K562 (cell line): Measurements from ENCODE around the gene PGR. TPM values are rescaled to one million over a fixed set of nuclear protein-coding genes. Genes with fewer than 3 reads are reported as not detected.

Source experiments
- ATAC-seq: fragments of 200-7000 bp; cut with Tn5 transposase; 3 replicates; pipeline ENCODE4 v1.9.1; 2020; ENCODE audit warnings: moderate library complexity
- BruUV-seq: library from RNA; stranded (reverse); fragments of 400-500 nt; replicated peaks from 2 replicates; lab custom pipeline; 2021; lab: Mats Ljungman, UMichigan
- CTCF ChIA-PET: fragments of 300-600 bp; formaldehyde crosslinking; extraction: SDS; loops from one replicate; lab custom pipeline; 2021; ENCODE audit warnings: low intra/inter-chr PET ratio; lab: Yijun Ruan, JAX
- POLR2A ChIA-PET: fragments of 300-600, 350-650 bp; sonication (Branson Sonifier 250); formaldehyde crosslinking; extraction: SDS; loops from one replicate; lab custom pipeline; 2021; ENCODE audit warnings: antibody characterized with exemption, inconsistent platforms; lab: Yijun Ruan, JAX
- DNase-seq, 4 experiments: peaks; one replicate each; pipeline versions ENCODE4 v3.0.0 to v3.0.0-alpha.2; 2011 to 2018; ENCODE audit warnings: low spot score in 3 of 4, mixed read lengths in 3 of 4; ENCODE audit errors: extremely low read depth in 1 of 4
- FAIRE-seq: peaks from 2 replicates; lab custom pipeline; 2011; peaks lifted over from hg19 to GRCh38; lab: Jason Lieb, UNC
- H2AFZ ChIP-seq: 2 replicates; pipeline ENCODE4 v1.6.0; 2011; ENCODE audit warnings: low read depth, low read length, control low read depth, inconsistent platforms
- H3K27ac ChIP-seq: fragments of 200-600 bp; 3 replicates; pipeline ENCODE4 v1.8.0; 2011; ENCODE audit warnings: low read depth, mild to moderate bottlenecking, control low read depth, inconsistent platforms, low read length, moderate library complexity, mixed read lengths; ENCODE audit errors: extremely low read depth
- H3K27me3 ChIP-seq, 2 experiments: fragments of 300-600 bp in 1 of 2; 2 replicates in 1 of 2; 3 replicates in 1 of 2; pipeline versions ENCODE4 v1.6.0 to v1.8.0; 2011; ENCODE audit warnings: inconsistent platforms in 2 of 2, low read length in 2 of 2, mild to moderate bottlenecking in 1 of 2, mixed read lengths in 1 of 2, moderate library complexity in 1 of 2; ENCODE audit not compliant: control insufficient read depth in 2 of 2, insufficient read depth in 2 of 2
- H3K36me3 ChIP-seq: fragments of 300-600 bp; 3 replicates; pipeline ENCODE4 v1.8.0; 2011; ENCODE audit warnings: mild to moderate bottlenecking, low read length, inconsistent platforms; ENCODE audit not compliant: control insufficient read depth, insufficient read depth
- H3K4me1 ChIP-seq, 2 experiments: fragments of 200-600 bp in 1 of 2; replicated peaks in 1 of 2; 2 replicates in 1 of 2; 3 replicates in 1 of 2; pipeline versions ENCODE4 v1.5.1 to v1.8.0; 2011; ENCODE audit warnings: inconsistent platforms in 2 of 2, low read length in 2 of 2, mild to moderate bottlenecking in 1 of 2, mixed read lengths in 1 of 2, moderate library complexity in 1 of 2; ENCODE audit not compliant: control insufficient read depth in 2 of 2, insufficient read depth in 2 of 2
- H3K4me2 ChIP-seq: 2 replicates; pipeline ENCODE4 v1.6.1; 2011; ENCODE audit warnings: low read length, control low read depth, inconsistent platforms, mixed read lengths; ENCODE audit not compliant: insufficient read depth
- H3K4me3 ChIP-seq: fragments of 200-600 bp; sonication (generic), shearing (Covaris generic); 2 replicates; pipeline ENCODE4 v1.5.1; 2016; ENCODE audit warnings: control low read depth, inconsistent platforms
- H3K79me2 ChIP-seq: fragments of 200-600 bp; 3 replicates; pipeline ENCODE4 v1.8.0; 2011; ENCODE audit warnings: low read length, inconsistent platforms; ENCODE audit not compliant: control insufficient read depth, insufficient read depth
- H3K9ac ChIP-seq, 2 experiments: 2 replicates each; pipeline versions ENCODE4 v1.6.0 to v1.6.1; 2011; ENCODE audit warnings: low read depth in 2 of 2, low read length in 2 of 2, control low read depth in 1 of 2, inconsistent platforms in 1 of 2, mild to moderate bottlenecking in 1 of 2, mixed read lengths in 1 of 2; ENCODE audit not compliant: insufficient read depth in 1 of 2
- H3K9me1 ChIP-seq: one replicate; pipeline ENCODE4 v1.6.0; 2011; ENCODE audit warnings: inconsistent platforms, mild to moderate bottlenecking, low read length, moderate library complexity; ENCODE audit not compliant: control insufficient read depth, insufficient read depth
- H3K9me3 ChIP-seq: replicated peaks from 2 replicates; pipeline ENCODE4 v1.5.1; 2011; ENCODE audit warnings: low read depth, low read length, inconsistent platforms; ENCODE audit not compliant: control insufficient read depth, insufficient read depth
- H4K20me1 ChIP-seq: replicated peaks from 2 replicates; pipeline ENCODE4 v1.6.1; 2011; ENCODE audit warnings: low read length, inconsistent platforms, mixed read lengths; ENCODE audit not compliant: control insufficient read depth, insufficient read depth
- CTCFL ChIP-seq: IDR thresholded peaks from 2 replicates; pipeline ENCODE4 v1.6.1; 2011; ENCODE audit warnings: borderline replicate concordance, low read depth, mild to moderate bottlenecking, moderate library complexity, low read length; ENCODE audit not compliant: insufficient read depth, poor library complexity, severe bottlenecking
- KLF6 ChIP-seq: fragments of 250-450 bp; sonication (Bioruptor Pico); IDR thresholded peaks from 2 replicates; pipeline ENCODE4 v1.4.0; 2020; ENCODE audit warnings: mild to moderate bottlenecking, moderate library complexity, borderline replicate concordance
- MCM2 ChIP-seq: fragments of 450-650 bp; IDR thresholded peaks from 2 replicates; pipeline ENCODE4 v1.6.1; 2017; ENCODE audit warnings: low read depth, mild to moderate bottlenecking
- RNF219 ChIP-seq: fragments of 250-450 bp; sonication (Bioruptor Pico); IDR thresholded peaks from 2 replicates; pipeline ENCODE4 v1.5.0; 2022; ENCODE audit warnings: mild to moderate bottlenecking
- TCF7 ChIP-seq: sonication (generic); IDR thresholded peaks from 2 replicates; pipeline ENCODE4 v1.6.1; 2016; ENCODE audit warnings: antibody characterized with exemption, borderline replicate concordance
- TEAD1 ChIP-seq, 2 experiments: fragments of 450-650 bp in 1 of 2; sonication (generic) in 1 of 2; formaldehyde crosslinking; IDR thresholded peaks; 2 replicates each; pipeline versions ENCODE4 v1.4.0 to v1.8.0; 2020 to 2022; ENCODE audit warnings: mild to moderate bottlenecking in 2 of 2, missing genetic modification reagents in 1 of 2
- ZKSCAN8 ChIP-seq: fragments of 200-800 bp; sonication (Bioruptor generic); IDR thresholded peaks from 2 replicates; pipeline ENCODE4 v1.6.1; 2016; ENCODE audit warnings: missing genetic modification characterization, missing compliant biosample characterization
- ZMIZ1 ChIP-seq, 2 experiments: fragments of 150-350 bp in 1 of 2; IDR thresholded peaks; 2 replicates each; pipeline ENCODE4 v1.6.1; 2012 to 2016; ENCODE audit warnings: low read depth in 2 of 2, low read length in 2 of 2, mild to moderate bottlenecking in 1 of 2, moderate library complexity in 1 of 2
- WGBS: fragments of 100-300 bp; shearing (Covaris generic); methylation state at CpG from one replicate; pipeline ENCODE4 v1.1.6; 2016; ENCODE audit warnings: low coverage, mixed read lengths; ENCODE audit not compliant: insufficient coverage; ENCODE audit errors: missing lambda C conversion rate; 5-methylcytosine and 5-hydroxymethylcytosine counted together
- in situ Hi-C: fragments of 300-500 bp; cut with MboI; formaldehyde crosslinking; loops from 4 replicates; pipeline ENCODE4 v1.15.0; 2018; ENCODE audit warnings: inconsistent platforms, mixed read lengths
- intact Hi-C: fragments of 100-400 bp; cut with micrococcal nuclease; formaldehyde crosslinking; loops from 2 replicates; pipeline ENCODE4 v1.14.2; 2022
- polyA plus RNA-seq, 8 experiments: library from polyadenylated mRNA; depleted of rRNA in 4 of 8; stranded (reverse) in 5 of 8; unstranded in 3 of 8; fragments of >200 nt; fragmentation: Nextera tagmentation in 2 of 8; fragmentation: Illumina TruSeq in 1 of 8; extraction: Ambion mirVana in 2 of 8; extraction: Trizol in 1 of 8; gene quantifications; 2 replicates each; pipeline versions ENCODE4 v1.2.1 to v1.2.3, GENCODE V29; 2011 to 2014; ENCODE audit warnings: inconsistent platforms in 1 of 8, missing spikeins in 1 of 8
- total RNA-seq, 7 experiments: library from RNA; depleted of rRNA in 6 of 7; stranded (reverse); fragments of >200 nt in 6 of 7; fragmentation: Illumina TruSeq in 2 of 7; extraction: Trizol in 2 of 7; gene quantifications; 2 replicates each; pipeline versions ENCODE4 v1.2.1 to v1.2.3, GENCODE V29; 2011 to 2021; ENCODE audit warnings: low replicate concordance in 1 of 7

PGR gene
- total and polyA plus RNA-seq, 9 of the 15 experiments (the other 6 are each of a cell fraction or from before 2014, with no cell fraction given) = 0.43 to 2.4 (median 1.3) TPM

- Histone ChIP-seq H3K4me3 (no peak overlapping the region), H3K4me2 (no peak overlapping the region), H3K27ac (no peak overlapping the region), H3K9ac (no peak overlapping the region), H3K9me3 (0 out of 2 replicates have a peak, but pooled peaks cover 2% of the 10 kb centered on the region), H3K27me3 (no peaks in the 10 kb centered on the region), H3K36me3 (no peaks in the 10 kb centered on the region), H3K4me1 (no peaks in the 10 kb centered on the region), H3K79me2 (no peaks in the 10 kb centered on the region), H2AFZ (no peak overlapping the region), H3K9me1 (no peaks in the 10 kb centered on the region), H4K20me1 (no peaks in the 10 kb centered on the region)
- CTCF ChIA-PET = no interaction called here
- BruUV-seq = no TSS peak
- intact Hi-C loops (no loop called here), in situ Hi-C loops (no loop called here)
- ATAC-seq (no peak), FAIRE-seq (no peak), DNase-seq (no peak)
- TF ChIP-seq ZKSCAN8 (CRISPR knock-in tag) = no peak
- no peak for TF ChIP-seq MCM2
- no peak for TF ChIP-seq RNF219 (CRISPR knock-in tag)
- TF ChIP-seq TCF7 = no peak
- POLR2A ChIA-PET = no interaction called here
These were observed 46.8 kb downstream of the PGR start for GRCh38 chr11:101082813-101083212.

- H3K27ac ChIP-seq = no peak overlapping the region
- no peak overlapping the region for H3K4me2 ChIP-seq
- ATAC-seq = no peak
- WGBS = 40% methylated on average over 3 of the region's 3 CpGs
- ChIA-PET CTCF (no interaction called here), POLR2A (no interaction called here)
- in situ Hi-C loops (no loop called here), intact Hi-C loops (no loop called here)
- BruUV-seq = no TSS peak
- no peaks in the 10 kb centered on the region for H3K79me2 ChIP-seq
- DNase-seq = no peak
- no peak overlapping the region for H3K9ac ChIP-seq
- H3K4me1 ChIP-seq = no peaks in the 10 kb centered on the region; a peak in 1 of 5 replicates
- H3K9me1 ChIP-seq = no peaks in the 10 kb centered on the region
- H3K9me3 ChIP-seq = no peaks in the 10 kb centered on the region
- no peaks in the 10 kb centered on the region for H3K27me3 ChIP-seq
- no peaks in the 10 kb centered on the region for H3K36me3 ChIP-seq
- no peak overlapping the region for H2AFZ ChIP-seq
- FAIRE-seq = no peak
- H4K20me1 ChIP-seq = no peaks in the 10 kb centered on the region
- H3K4me3 ChIP-seq = no peak overlapping the region
- TF ChIP-seq KLF6 (CRISPR knock-in tag) (no peak), CTCFL (no peak), TEAD1 (CRISPR knock-in tag; IDR thresholded peaks at IDR 0.05) (no peak), ZMIZ1 (IDR thresholded peaks at IDR 0.05; ENCODE audit: low read depth in 2 of 2, low read length in 2 of 2) (no peak)
These were observed 65.9 kb downstream of the PGR start for GRCh38 chr11:101063706-101064105.
